K562 (cell line): ENCODE measurements around the gene USP5. TPM values are rescaled to one million over a fixed set of nuclear protein-coding genes. Genes with fewer than 3 reads are reported as not detected.

Experiments used
- ARNT ChIP-seq, 2 experiments: fragments of 450-650 bp; IDR thresholded peaks; 2 replicates each; pipeline ENCODE4 v1.6.1; 2016; ENCODE audit warnings: mild to moderate bottlenecking in 1 of 2
- BHLHE40 ChIP-seq: IDR thresholded peaks from 2 replicates; pipeline ENCODE4 v1.6.1; 2011; ENCODE audit warnings: low read length, improper control_type of control experiment
- CHD4 ChIP-seq: fragments of 200-600 bp; sonication (generic); IDR thresholded peaks from 3 replicates; pipeline ENCODE4 v1.6.1; 2012; ENCODE audit warnings: low read depth, mild to moderate bottlenecking, mixed read lengths, low read length, inconsistent platforms; ENCODE audit not compliant: insufficient read depth, insufficient replicate concordance, poor library complexity, severe bottlenecking
- GTF2A2 ChIP-seq: IDR thresholded peaks from 2 replicates; pipeline ENCODE4 v1.6.1; 2016; ENCODE audit warnings: mild to moderate bottlenecking, missing genetic modification characterization, missing compliant biosample characterization
- ILK ChIP-seq: fragments of 450-650 bp; IDR thresholded peaks from 2 replicates; pipeline ENCODE4 v1.6.1; 2016; ENCODE audit warnings: missing genetic modification characterization, low read depth, mild to moderate bottlenecking, missing compliant biosample characterization, moderate library complexity, borderline replicate concordance
- IRF2 ChIP-seq: sonication (generic); formaldehyde crosslinking; IDR thresholded peaks from 2 replicates; pipeline ENCODE4 v1.8.1; 2022; ENCODE audit warnings: mild to moderate bottlenecking, missing genetic modification reagents
- KLF13 ChIP-seq: fragments of 450-650 bp; IDR thresholded peaks from 2 replicates; pipeline ENCODE4 v1.6.1; 2016; ENCODE audit warnings: missing genetic modification characterization, low read depth, mild to moderate bottlenecking, missing compliant biosample characterization, moderate library complexity, borderline replicate concordance
- L3MBTL2 ChIP-seq: fragments of 450-650 bp; IDR thresholded peaks from 2 replicates; pipeline ENCODE4 v1.6.1; 2016; ENCODE audit warnings: mild to moderate bottlenecking, moderate library complexity
- LCOR ChIP-seq: sonication (generic); formaldehyde crosslinking; IDR thresholded peaks from 2 replicates; pipeline ENCODE4 v1.8.0; 2022; ENCODE audit warnings: mild to moderate bottlenecking, missing genetic modification reagents
- NCOA2 ChIP-seq, 2 experiments: fragments of 450-650 bp; IDR thresholded peaks; 2 replicates each; pipeline ENCODE4 v1.6.1; 2018; ENCODE audit warnings: mild to moderate bottlenecking in 2 of 2, moderate library complexity in 1 of 2; ENCODE audit not compliant: partially characterized antibody in 2 of 2
- NFXL1 ChIP-seq: fragments of 450-650 bp; formaldehyde crosslinking; IDR thresholded peaks from 2 replicates; pipeline ENCODE4 v1.4.0; 2021; ENCODE audit warnings: mild to moderate bottlenecking
- POLR3A ChIP-seq: IDR thresholded peaks from 2 replicates; pipeline ENCODE4 v1.6.1; 2011; ENCODE audit warnings: borderline replicate concordance, mild to moderate bottlenecking, moderate library complexity; ENCODE audit not compliant: insufficient read length, insufficient read depth; ENCODE audit errors: extremely low read depth
- PTTG1 ChIP-seq: fragments of 450-650 bp; IDR thresholded peaks from 2 replicates; pipeline ENCODE4 v1.6.1; 2016; ENCODE audit warnings: low read depth, mild to moderate bottlenecking, missing genetic modification characterization, missing compliant biosample characterization
- RBM22 ChIP-seq: fragments of 200-400 bp; formaldehyde crosslinking; IDR thresholded peaks from 2 replicates; pipeline ENCODE4 v1.6.1; 2018; ENCODE audit warnings: low read length, low read depth; ENCODE audit not compliant: poor library complexity, severe bottlenecking
- SREBF1 ChIP-seq: fragments of 150-350 bp; IDR thresholded peaks from 2 replicates; pipeline ENCODE4 v1.6.1; 2014; ENCODE audit warnings: antibody characterized with exemption, low read depth, low read length, borderline replicate concordance
- STAG1 ChIP-seq: sonication (generic); formaldehyde crosslinking; IDR thresholded peaks from 2 replicates; pipeline ENCODE4 v1.5.0; 2020; ENCODE audit warnings: missing genetic modification reagents, borderline replicate concordance
- TARDBP ChIP-seq: fragments of 450-650 bp; IDR thresholded peaks from 2 replicates; pipeline ENCODE4 v1.6.1; 2016
- polyA plus RNA-seq, 8 experiments: library from polyadenylated mRNA; depleted of rRNA in 4 of 8; stranded (reverse) in 5 of 8; unstranded in 3 of 8; fragments of >200 nt; fragmentation: Nextera tagmentation in 2 of 8; fragmentation: Illumina TruSeq in 1 of 8; extraction: Ambion mirVana in 2 of 8; extraction: Trizol in 1 of 8; gene quantifications; 2 replicates each; pipeline versions ENCODE4 v1.2.1 to v1.2.3, GENCODE V29; 2011 to 2014; ENCODE audit warnings: inconsistent platforms in 1 of 8, missing spikeins in 1 of 8
- total RNA-seq, 7 experiments: library from RNA; depleted of rRNA in 6 of 7; stranded (reverse); fragments of >200 nt in 6 of 7; fragmentation: Illumina TruSeq in 2 of 7; extraction: Trizol in 2 of 7; gene quantifications; 2 replicates each; pipeline versions ENCODE4 v1.2.1 to v1.2.3, GENCODE V29; 2011 to 2021; ENCODE audit warnings: low replicate concordance in 1 of 7
- TF ChIP-seq, protein P1 (sequence below), 2 experiments: fragments of 150-350 bp in 1 of 2; IDR thresholded peaks; 2 replicates each; pipeline ENCODE4 v1.6.1; 2012 to 2016; ENCODE audit warnings: low read depth in 2 of 2, low read length in 2 of 2, mild to moderate bottlenecking in 1 of 2, moderate library complexity in 1 of 2
- TF ChIP-seq, protein P2 (sequence below): sonication (generic); formaldehyde crosslinking; IDR thresholded peaks from 2 replicates; pipeline ENCODE4 v1.8.0; 2022; ENCODE audit warnings: missing genetic modification reagents, mild to moderate bottlenecking, borderline replicate concordance
- TF ChIP-seq, protein P3 (sequence below): fragments of 450-650 bp; IDR thresholded peaks from 2 replicates; pipeline ENCODE4 v1.7.0; 2016; ENCODE audit warnings: borderline replicate concordance

USP5 gene
- total and polyA plus RNA-seq, 9 of the 15 experiments (the other 6 are each of a cell fraction or from before 2014, with no cell fraction given): 1.4 to 107 (median 48.6) TPM

DNA sequence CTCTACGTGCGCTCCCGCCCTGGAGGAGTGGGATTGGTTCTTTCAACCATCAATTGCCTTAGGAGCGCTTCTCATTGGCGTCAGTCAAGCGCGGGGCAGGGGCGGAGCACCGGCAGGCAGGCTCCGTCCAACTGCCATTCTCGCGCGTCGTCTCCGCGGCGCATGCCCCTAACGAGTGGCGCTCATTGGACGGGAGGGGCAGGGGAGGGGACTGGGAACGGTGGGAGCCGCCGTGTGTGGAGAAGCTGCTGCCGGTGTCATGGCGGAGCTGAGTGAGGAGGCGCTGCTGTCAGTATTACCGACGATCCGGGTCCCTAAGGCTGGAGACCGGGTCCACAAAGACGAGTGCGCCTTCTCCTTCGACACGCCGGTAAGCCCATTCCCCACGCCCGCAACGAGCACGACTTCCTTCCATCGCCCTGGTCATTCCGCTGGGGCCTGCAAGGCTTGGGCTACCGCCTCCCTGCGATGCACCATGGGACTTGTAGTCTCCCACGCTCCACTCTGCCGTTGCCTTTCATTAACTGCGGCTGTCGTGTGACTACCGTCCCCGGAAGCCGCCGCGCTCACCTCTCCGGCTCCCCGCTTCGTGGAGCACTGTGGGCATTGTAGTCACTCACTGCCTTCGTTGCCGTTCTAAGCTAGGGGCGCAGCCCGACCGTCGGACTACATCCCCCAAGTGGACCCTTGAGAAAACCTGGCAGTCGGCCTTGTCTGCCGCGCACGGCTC, at the start of gene USP5 (continued):
- TF ChIP-seq NCOA2 (IDR thresholded peaks at IDR 0.05; ENCODE audit: partially characterized antibody in 2 of 2): no peak
- TF ChIP-seq POLR3A: no peak
- TF ChIP-seq KLF13 (tag): peak; percentile 94
- no peak for TF ChIP-seq CHD4
- TF ChIP-seq, protein P1, sequence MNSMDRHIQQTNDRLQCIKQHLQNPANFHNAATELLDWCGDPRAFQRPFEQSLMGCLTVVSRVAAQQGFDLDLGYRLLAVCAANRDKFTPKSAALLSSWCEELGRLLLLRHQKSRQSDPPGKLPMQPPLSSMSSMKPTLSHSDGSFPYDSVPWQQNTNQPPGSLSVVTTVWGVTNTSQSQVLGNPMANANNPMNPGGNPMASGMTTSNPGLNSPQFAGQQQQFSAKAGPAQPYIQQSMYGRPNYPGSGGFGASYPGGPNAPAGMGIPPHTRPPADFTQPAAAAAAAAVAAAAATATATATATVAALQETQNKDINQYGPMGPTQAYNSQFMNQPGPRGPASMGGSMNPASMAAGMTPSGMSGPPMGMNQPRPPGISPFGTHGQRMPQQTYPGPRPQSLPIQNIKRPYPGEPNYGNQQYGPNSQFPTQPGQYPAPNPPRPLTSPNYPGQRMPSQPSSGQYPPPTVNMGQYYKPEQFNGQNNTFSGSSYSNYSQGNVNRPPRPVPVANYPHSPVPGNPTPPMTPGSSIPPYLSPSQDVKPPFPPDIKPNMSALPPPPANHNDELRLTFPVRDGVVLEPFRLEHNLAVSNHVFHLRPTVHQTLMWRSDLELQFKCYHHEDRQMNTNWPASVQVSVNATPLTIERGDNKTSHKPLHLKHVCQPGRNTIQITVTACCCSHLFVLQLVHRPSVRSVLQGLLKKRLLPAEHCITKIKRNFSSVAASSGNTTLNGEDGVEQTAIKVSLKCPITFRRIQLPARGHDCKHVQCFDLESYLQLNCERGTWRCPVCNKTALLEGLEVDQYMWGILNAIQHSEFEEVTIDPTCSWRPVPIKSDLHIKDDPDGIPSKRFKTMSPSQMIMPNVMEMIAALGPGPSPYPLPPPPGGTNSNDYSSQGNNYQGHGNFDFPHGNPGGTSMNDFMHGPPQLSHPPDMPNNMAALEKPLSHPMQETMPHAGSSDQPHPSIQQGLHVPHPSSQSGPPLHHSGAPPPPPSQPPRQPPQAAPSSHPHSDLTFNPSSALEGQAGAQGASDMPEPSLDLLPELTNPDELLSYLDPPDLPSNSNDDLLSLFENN (IDR thresholded peaks at IDR 0.05; ENCODE audit: low read depth in 2 of 2, low read length in 2 of 2): no peak
- no peak for TF ChIP-seq IRF2
- no peak for TF ChIP-seq GTF2A2 (tag)
- TF ChIP-seq TARDBP: no peak
- TF ChIP-seq, protein P2, sequence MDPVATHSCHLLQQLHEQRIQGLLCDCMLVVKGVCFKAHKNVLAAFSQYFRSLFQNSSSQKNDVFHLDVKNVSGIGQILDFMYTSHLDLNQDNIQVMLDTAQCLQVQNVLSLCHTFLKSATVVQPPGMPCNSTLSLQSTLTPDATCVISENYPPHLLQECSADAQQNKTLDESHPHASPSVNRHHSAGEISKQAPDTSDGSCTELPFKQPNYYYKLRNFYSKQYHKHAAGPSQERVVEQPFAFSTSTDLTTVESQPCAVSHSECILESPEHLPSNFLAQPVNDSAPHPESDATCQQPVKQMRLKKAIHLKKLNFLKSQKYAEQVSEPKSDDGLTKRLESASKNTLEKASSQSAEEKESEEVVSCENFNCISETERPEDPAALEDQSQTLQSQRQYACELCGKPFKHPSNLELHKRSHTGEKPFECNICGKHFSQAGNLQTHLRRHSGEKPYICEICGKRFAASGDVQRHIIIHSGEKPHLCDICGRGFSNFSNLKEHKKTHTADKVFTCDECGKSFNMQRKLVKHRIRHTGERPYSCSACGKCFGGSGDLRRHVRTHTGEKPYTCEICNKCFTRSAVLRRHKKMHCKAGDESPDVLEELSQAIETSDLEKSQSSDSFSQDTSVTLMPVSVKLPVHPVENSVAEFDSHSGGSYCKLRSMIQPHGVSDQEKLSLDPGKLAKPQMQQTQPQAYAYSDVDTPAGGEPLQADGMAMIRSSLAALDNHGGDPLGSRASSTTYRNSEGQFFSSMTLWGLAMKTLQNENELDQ (CRISPR knock-in tag): no peak
- no peak for TF ChIP-seq ARNT (IDR thresholded peaks at IDR 0.05)
- TF ChIP-seq LCOR (CRISPR knock-in tag): 0 out of 2 replicates have a peak, but pooled peaks have one; percentile 58
- TF ChIP-seq SREBF1: no peak
- TF ChIP-seq L3MBTL2: peak; percentile 62
- TF ChIP-seq RBM22: no peak
- TF ChIP-seq, protein P3, sequence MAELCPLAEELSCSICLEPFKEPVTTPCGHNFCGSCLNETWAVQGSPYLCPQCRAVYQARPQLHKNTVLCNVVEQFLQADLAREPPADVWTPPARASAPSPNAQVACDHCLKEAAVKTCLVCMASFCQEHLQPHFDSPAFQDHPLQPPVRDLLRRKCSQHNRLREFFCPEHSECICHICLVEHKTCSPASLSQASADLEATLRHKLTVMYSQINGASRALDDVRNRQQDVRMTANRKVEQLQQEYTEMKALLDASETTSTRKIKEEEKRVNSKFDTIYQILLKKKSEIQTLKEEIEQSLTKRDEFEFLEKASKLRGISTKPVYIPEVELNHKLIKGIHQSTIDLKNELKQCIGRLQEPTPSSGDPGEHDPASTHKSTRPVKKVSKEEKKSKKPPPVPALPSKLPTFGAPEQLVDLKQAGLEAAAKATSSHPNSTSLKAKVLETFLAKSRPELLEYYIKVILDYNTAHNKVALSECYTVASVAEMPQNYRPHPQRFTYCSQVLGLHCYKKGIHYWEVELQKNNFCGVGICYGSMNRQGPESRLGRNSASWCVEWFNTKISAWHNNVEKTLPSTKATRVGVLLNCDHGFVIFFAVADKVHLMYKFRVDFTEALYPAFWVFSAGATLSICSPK: no peak
- TF ChIP-seq ILK: no peak
- TF ChIP-seq STAG1 (CRISPR knock-in tag): no peak
- peak; percentile 83 for TF ChIP-seq PTTG1 (tag)
- peak; percentile 54; the same call in 1 of the 2 replicates for TF ChIP-seq BHLHE40
- TF ChIP-seq NFXL1 (CRISPR knock-in tag): 0 out of 2 replicates have a peak, but pooled peaks have one; percentile 49
